Activated gamma-delta T cell (primary cell): ENCODE results near the gene FAP.

Source experiments
- DNase-seq: peaks from one replicate; lab custom pipeline; 2025; lab: John Stamatoyannopoulos, UW

FAP gene

GRCh38 chr2:162185541-162186232 is 57.6 kb downstream of the FAP start:
- DNase-seq, result no peak

- DNase-seq, result no peak
Observed at GRCh38 chr2:162184821-162185450, 58.3 kb downstream of the FAP start.

- DNase-seq, result no peak
Observed at GRCh38 chr2:162184359-162184758, 58.9 kb downstream of the FAP start.

- DNase-seq, result no peak
Observed at GRCh38 chr2:162182395-162182794, 60.9 kb downstream of the FAP start.

- no peak for DNase-seq
Observed at GRCh38 chr2:162177301-162177700, 65.9 kb downstream of the FAP start.

GRCh38 chr2:162175714-162176113 is 67.5 kb downstream of the FAP start:
- no peak for DNase-seq

- DNase-seq, result no peak
Observed at GRCh38 chr2:162174746-162175145, 68.5 kb downstream of the FAP start.

- DNase-seq, result no peak
Observed at GRCh38 chr2:162172802-162173370, 70.4 kb downstream of the FAP start.

- no peak for DNase-seq
Observed at GRCh38 chr2:162166745-162167144, 76.5 kb downstream of the FAP start.

- no peak for DNase-seq
Observed at GRCh38 chr2:162166174-162166573, 77.1 kb downstream of the FAP start.

- DNase-seq, result no peak
Observed at GRCh38 chr2:162164802-162165201, 78.4 kb downstream of the FAP start.

GRCh38 chr2:162159446-162159845 is 83.8 kb downstream of the FAP start:
- no peak for DNase-seq

- no peak for DNase-seq
Observed at GRCh38 chr2:162156149-162156548, 87.1 kb downstream of the FAP start.

GRCh38 chr2:162155093-162155492 is 88.2 kb downstream of the FAP start:
- DNase-seq, result no peak

GRCh38 chr2:162153608-162154224 is 89.5 kb downstream of the FAP start:
- DNase-seq, result no peak

- DNase-seq, result no peak
Observed at GRCh38 chr2:162152147-162152546, 91.1 kb downstream of the FAP start, which contains the start of gene GCG. Gene GCG (minus strand): TSS chr2:162152247. CDS start chr2:162149178, 3,069 bp downstream.

- DNase-seq, result no peak
Observed at GRCh38 chr2:162149940-162150339, 93.3 kb downstream of the FAP start.

- no peak for DNase-seq
Observed at GRCh38 chr2:162149466-162149865, 93.8 kb downstream of the FAP start.

GRCh38 chr2:162148956-162149355 is 94.3 kb downstream of the FAP start:
- DNase-seq, result no peak

- DNase-seq, result no peak
Observed at GRCh38 chr2:162143969-162144368, 99.3 kb downstream of the FAP start.

- DNase-seq, result no peak
Observed at GRCh38 chr2:162138310-162138709, 104.9 kb downstream of the FAP start.

GRCh38 chr2:162127422-162127821 is 115.8 kb downstream of the FAP start:
- no peak for DNase-seq

- DNase-seq, result no peak
Observed at GRCh38 chr2:162126527-162126926, 116.7 kb downstream of the FAP start.
